SK-N-SH treated with all-trans-retinoic acid at 6 μM for 48 hours (cell line): Measurements from ENCODE around the gene ARF1.

Source experiments
- CREB5 ChIP-seq: fragments of 250-450 bp; sonication (Bioruptor Pico); IDR thresholded peaks from 2 replicates; pipeline ENCODE4 v1.5.1; 2020; ENCODE audit warnings: low read depth, mild to moderate bottlenecking, moderate library complexity
- GLIS3 ChIP-seq: fragments of 250-450 bp; sonication (Bioruptor Pico); IDR thresholded peaks from 2 replicates; pipeline ENCODE4 v1.5.0; 2020; ENCODE audit warnings: mild to moderate bottlenecking, moderate library complexity
- PATZ1 ChIP-seq: fragments of 250-450 bp; sonication (Bioruptor Pico); IDR thresholded peaks from 2 replicates; pipeline ENCODE4 v1.8.0; 2020; ENCODE audit warnings: mild to moderate bottlenecking, moderate library complexity, borderline replicate concordance

GRCh38 chr1:228100822-228101613 lies 18.5 kb downstream of the ARF1 start:
- TF ChIP-seq CREB5 (CRISPR knock-in tag): no peak
- no peak for TF ChIP-seq GLIS3 (CRISPR knock-in tag)
- no peak for TF ChIP-seq PATZ1 (CRISPR knock-in tag)
